GM12878 (cell line): ENCODE measurements around the gene ARMC10. TPM values are rescaled to one million over a fixed set of nuclear protein-coding genes. Genes with fewer than 3 reads are reported as not detected.
A peak's percentile ranks its signal among the peaks of the same experiment; 100 is the strongest.

Source experiments
- ATAC-seq: fragments of 200-7000 bp; cut with Tn5 transposase; 3 replicates; pipeline ENCODE4 v1.9.1; 2020; ENCODE audit warnings: mild to moderate bottlenecking, moderate library complexity
- BruUV-seq: library from RNA; stranded (reverse); fragments of 400-500 nt; replicated peaks from 2 replicates; lab custom pipeline; 2021; lab: Mats Ljungman, UMichigan
- CTCF ChIA-PET: fragments of 300-600 bp; sonication (Branson Sonifier 250); formaldehyde crosslinking; extraction: SDS; loops from one replicate; lab custom pipeline; 2021; ENCODE audit warnings: inconsistent platforms; lab: Yijun Ruan, JAX
- POLR2A ChIA-PET: fragments of 350-600 bp; formaldehyde crosslinking; extraction: SDS; loops from one replicate; lab custom pipeline; 2021; ENCODE audit warnings: inconsistent platforms; lab: Charles Lee
- RAD21 ChIA-PET: fragments of 300-600 bp; sonication (Branson Sonifier 250); formaldehyde crosslinking; loops from one replicate; lab custom pipeline; 2023; ENCODE audit warnings: antibody characterized with exemption; ENCODE audit not compliant: unreplicated experiment; lab: Charles Lee
- SMC1A ChIA-PET: fragments of 300-600 bp; sonication (Branson Sonifier 250); formaldehyde crosslinking; loops from one replicate; lab custom pipeline; 2023; ENCODE audit not compliant: unreplicated experiment, uncharacterized antibody; lab: Charles Lee
- DNase-seq: peaks from one replicate; pipeline ENCODE4 v3.0.0-alpha.2; 2011; ENCODE audit warnings: low read depth, low spot score
- FAIRE-seq: peaks from 3 replicates; lab custom pipeline; 2011; peaks lifted over from hg19 to GRCh38; lab: Jason Lieb, UNC
- H2AFZ ChIP-seq: 2 replicates; pipeline ENCODE4 v1.6.0; 2011; ENCODE audit warnings: low read depth, low read length, control low read depth; ENCODE audit not compliant: control insufficient read depth
- H3K27ac ChIP-seq: 2 replicates; pipeline ENCODE4 v1.5.1; 2011; ENCODE audit warnings: control low read depth; ENCODE audit not compliant: control insufficient read depth, insufficient read depth
- H3K27me3 ChIP-seq, 2 experiments: replicated peaks in 1 of 2; 2 replicates each; pipeline versions ENCODE4 v1.6.0 to v1.6.1; 2011; ENCODE audit warnings: low read length in 1 of 2; ENCODE audit not compliant: control insufficient read depth in 2 of 2, insufficient read depth in 2 of 2
- H3K36me3 ChIP-seq, 2 experiments: 2 replicates each; pipeline ENCODE4 v1.5.1; 2011; ENCODE audit warnings: low read length in 1 of 2; ENCODE audit not compliant: control insufficient read depth in 2 of 2, insufficient read depth in 2 of 2
- H3K4me1 ChIP-seq: 2 replicates; pipeline ENCODE4 v1.6.1; 2011; ENCODE audit warnings: mild to moderate bottlenecking, low read length, moderate library complexity, mixed read lengths; ENCODE audit not compliant: control insufficient read depth, insufficient read depth
- H3K4me2 ChIP-seq: 2 replicates; pipeline ENCODE4 v1.6.0; 2011; ENCODE audit warnings: control low read depth; ENCODE audit not compliant: control insufficient read depth, insufficient read depth
- H3K4me3 ChIP-seq: fragments of 200-600 bp; sonication (generic); 2 replicates; pipeline ENCODE4 v1.5.1; 2016
- H3K79me2 ChIP-seq: 2 replicates; pipeline ENCODE4 v1.6.0; 2011; ENCODE audit warnings: low read length; ENCODE audit not compliant: control insufficient read depth, insufficient read depth
- H3K9ac ChIP-seq: 2 replicates; pipeline ENCODE4 v1.8.0; 2011; ENCODE audit warnings: low read length, control low read depth, mixed read lengths; ENCODE audit not compliant: control insufficient read depth, insufficient read depth
- H3K9me3 ChIP-seq: replicated peaks from 3 replicates; pipeline ENCODE4 v1.5.1; 2011; ENCODE audit warnings: mild to moderate bottlenecking, low read length; ENCODE audit not compliant: control insufficient read depth, insufficient read depth
- H4K20me1 ChIP-seq: 2 replicates; pipeline ENCODE4 v1.6.0; 2011; ENCODE audit not compliant: control insufficient read depth, insufficient read depth
- EGR1 ChIP-seq, 2 experiments: IDR thresholded peaks; 1 replicate in 1 of 2; 2 replicates in 1 of 2; pipeline ENCODE4 v1.6.1; 2011 to 2012; ENCODE audit warnings: low read depth in 2 of 2, low read length in 2 of 2, borderline replicate concordance in 1 of 2, mild to moderate bottlenecking in 1 of 2, moderate library complexity in 1 of 2
- POU2F2 ChIP-seq: IDR thresholded peaks from 3 replicates; pipeline ENCODE4 v1.6.1; 2011; ENCODE audit warnings: low read depth, mild to moderate bottlenecking, low read length, borderline replicate concordance
- WGBS: methylation state at CpG from one replicate; pipeline ENCODE4 v1.1.6; 2016; ENCODE audit warnings: low lambda C conversion rate; ENCODE audit not compliant: insufficient replicate concordance, insufficient coverage; ENCODE audit errors: missing lambda C conversion rate; 5-methylcytosine and 5-hydroxymethylcytosine counted together
- in situ Hi-C: fragments of 300-500 bp; cut with MboI; formaldehyde crosslinking; loops from 9 replicates; pipeline ENCODE4 v1.14.3; 2018; ENCODE audit warnings: mixed read lengths
- intact Hi-C: fragments of 100-400 bp; cut with micrococcal nuclease; formaldehyde crosslinking; loops from one replicate; pipeline ENCODE4 v1.14.2; 2022; ENCODE audit not compliant: unreplicated experiment
- polyA plus RNA-seq, 11 experiments: library from polyadenylated mRNA; depleted of rRNA in 4 of 11; unstranded in 6 of 11; stranded (reverse) in 5 of 11; fragments of >200 nt; fragmentation: Nextera tagmentation in 4 of 11; fragmentation: Illumina TruSeq in 1 of 11; extraction: Ambion mirVana in 4 of 11; extraction: Trizol in 1 of 11; gene quantifications; 1 replicate in 1 of 11; 2 replicates in 10 of 11; pipeline versions ENCODE4 v1.2.1 to v1.2.3, GENCODE V29; 2011 to 2016; ENCODE audit warnings: inconsistent platforms in 2 of 11, missing spikeins in 2 of 11, low read depth in 1 of 11
- total RNA-seq, 4 experiments: library from RNA; depleted of rRNA in 3 of 4; stranded (reverse); fragments of >200 nt in 3 of 4; fragmentation: Illumina TruSeq in 1 of 4; extraction: Trizol in 1 of 4; gene quantifications; 2 replicates each; pipeline versions ENCODE4 v1.2.1 to v1.2.3, GENCODE V29; 2013 to 2021
- TF ChIP-seq, protein P1 (sequence below): fragments of 450-650 bp; IDR thresholded peaks from 2 replicates; pipeline ENCODE4 v1.6.1; 2017; ENCODE audit warnings: mild to moderate bottlenecking, low read depth, inconsistent platforms; ENCODE audit not compliant: poor library complexity, severe bottlenecking

The ARMC10 gene
- total and polyA plus RNA-seq, 10 of the 15 experiments (the other 5 are each of a cell fraction or from before 2014, with no cell fraction given): 7.0 to 38.2 (median 24.1) TPM

DNA sequence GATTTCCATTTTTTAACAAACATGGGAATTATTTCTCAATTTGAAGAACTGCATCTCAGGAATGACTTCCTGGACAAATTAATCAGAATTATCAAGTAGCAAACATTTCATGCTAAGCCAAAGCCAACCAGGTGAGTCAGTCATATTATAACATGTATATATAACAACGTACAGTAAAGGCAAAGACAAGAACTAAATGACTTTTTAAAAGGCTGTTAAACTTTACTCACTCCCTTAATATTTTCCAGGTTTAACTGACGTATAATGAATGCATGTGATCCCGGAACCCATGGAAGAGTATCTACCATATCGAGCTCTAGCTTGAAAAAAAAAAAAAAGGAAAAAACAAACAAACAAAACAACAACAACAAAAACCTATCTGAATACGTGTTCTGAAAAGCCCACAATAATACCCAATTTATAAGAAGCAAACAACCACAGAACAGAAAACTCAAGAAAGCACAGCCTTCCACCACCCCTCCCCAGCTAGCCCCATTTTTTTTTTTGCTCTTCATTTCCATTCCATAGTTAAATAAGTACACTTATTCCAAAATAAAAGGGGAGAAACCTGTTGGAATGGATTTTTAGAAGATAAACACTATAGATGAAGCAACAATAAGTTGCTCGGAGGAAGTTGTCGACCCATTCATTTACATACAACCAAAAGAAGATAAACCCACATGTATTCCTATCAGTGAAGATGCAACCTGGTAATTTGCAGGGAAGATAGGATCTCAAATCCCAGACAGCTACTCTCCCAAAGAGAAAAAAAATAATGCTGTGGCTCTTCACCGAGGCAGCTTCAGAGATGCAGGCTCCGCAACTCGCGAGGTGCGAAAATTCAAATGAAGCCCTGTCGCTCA lies 73.4 kb downstream of the ARMC10 start:
- Histone ChIP-seq H3K79me2 (peaks cover 35% of the 10 kb centered on the region), H3K9me3 (no peaks in the 10 kb centered on the region), H3K9ac (peak overlapping the region; percentile 97), H3K27ac (peak overlapping the region; percentile 98), H3K4me3 (peak overlapping the region; percentile 73), H3K4me2 (peak overlapping the region; percentile 70), H2AFZ (peak overlapping the region; percentile 97), H3K36me3 (no peaks in the 10 kb centered on the region), H4K20me1 (no peaks in the 10 kb centered on the region), H3K4me1 (peaks cover 3% of the 10 kb centered on the region; the same call in 1 of the 2 replicates), H3K27me3 (no peaks in the 10 kb centered on the region)
- intact Hi-C loops (loop anchor here (2.0 to 10.0 kb wide), 3 partner anchors 74 to 196 kb away; partner anchors contain the start of genes ARMC10, DNAJC2, FBXL13 and PSMC2), in situ Hi-C loops (no loop called here)
- POLR2A ChIA-PET: interaction anchor here (0.9 to 3.2 kb wide), 2 partner anchors 10 to 73 kb away, joined by 3 to 17 read pairs; partner anchors contain the start of genes ARMC10 and FBXL13
- CTCF ChIA-PET: interaction anchor here (0.7 kb wide), 1 partner anchor 73 kb away, joined by 4 read pairs; the partner anchor contains the start of gene ARMC10
- RAD21 ChIA-PET: interaction anchor here (0.6 to 2.8 kb wide), 3 partner anchors 73 to 1836 kb away, joined by 3 to 15 read pairs (median 5); partner anchors contain the start of genes ARMC10 and FBXL13
- SMC1A ChIA-PET: interaction anchor here (1.3 kb wide), 1 partner anchor 73 kb away, joined by 4 read pairs; the partner anchor contains the start of gene ARMC10
- ATAC-seq (no peak), FAIRE-seq (no peak), DNase-seq (peak; percentile 19)
- WGBS: 4% methylated on average over 13 of the region's 13 CpGs
- BruUV-seq: TSS peak; percentile 56
- TF ChIP-seq POU2F2 (0 out of 3 replicates have a peak, but pooled peaks have one; percentile 15), EGR1 (IDR thresholded peaks at IDR 0.05; ENCODE audit: borderline replicate concordance in 1 of 2, low read depth in 2 of 2, low read length in 2 of 2) (no peak)
- TF ChIP-seq, protein P1, sequence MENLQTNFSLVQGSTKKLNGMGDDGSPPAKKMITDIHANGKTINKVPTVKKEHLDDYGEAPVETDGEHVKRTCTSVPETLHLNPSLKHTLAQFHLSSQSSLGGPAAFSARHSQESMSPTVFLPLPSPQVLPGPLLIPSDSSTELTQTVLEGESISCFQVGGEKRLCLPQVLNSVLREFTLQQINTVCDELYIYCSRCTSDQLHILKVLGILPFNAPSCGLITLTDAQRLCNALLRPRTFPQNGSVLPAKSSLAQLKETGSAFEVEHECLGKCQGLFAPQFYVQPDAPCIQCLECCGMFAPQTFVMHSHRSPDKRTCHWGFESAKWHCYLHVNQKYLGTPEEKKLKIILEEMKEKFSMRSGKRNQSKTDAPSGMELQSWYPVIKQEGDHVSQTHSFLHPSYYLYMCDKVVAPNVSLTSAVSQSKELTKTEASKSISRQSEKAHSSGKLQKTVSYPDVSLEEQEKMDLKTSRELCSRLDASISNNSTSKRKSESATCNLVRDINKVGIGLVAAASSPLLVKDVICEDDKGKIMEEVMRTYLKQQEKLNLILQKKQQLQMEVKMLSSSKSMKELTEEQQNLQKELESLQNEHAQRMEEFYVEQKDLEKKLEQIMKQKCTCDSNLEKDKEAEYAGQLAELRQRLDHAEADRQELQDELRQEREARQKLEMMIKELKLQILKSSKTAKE: peak; percentile 30

Other genes starting within 250 kb of the ARMC10 start
- gene LRRC17, start 162.1 kb upstream of the ARMC10 start, total RNA-seq (2014; rRNA removed): 0.11 TPM in 1 of 2 replicates, not detected in the other
- 0.09 and 0.13 TPM in 2 replicates for gene LRRC17, start 162.1 kb upstream of the ARMC10 start, total RNA-seq (2014; rRNA removed; fragmentation: Illumina TruSeq; extraction: Trizol)
- 0.19 TPM in 1 of 2 replicates, not detected in the other for gene LRRC17, start 162.1 kb upstream of the ARMC10 start, total RNA-seq (2021)
- 0.31 and 0.59 TPM in 2 replicates for gene LRRC17, start 162.1 kb upstream of the ARMC10 start, polyA plus RNA-seq (2011; rRNA removed)
- 0.06 and 0.11 TPM in 2 replicates for gene LRRC17, start 162.1 kb upstream of the ARMC10 start, polyA plus RNA-seq (2014; fragmentation: Illumina TruSeq; extraction: Trizol)
- gene LRRC17, start 162.1 kb upstream of the ARMC10 start, polyA plus RNA-seq (2014; fragmentation: Nextera tagmentation; extraction: Ambion mirVana): not detected
- gene LRRC17, start 162.1 kb upstream of the ARMC10 start, polyA plus RNA-seq (2014; rRNA removed): 0.10 TPM in 1 of 2 replicates, not detected in the other
- under 1 TPM in 1 of 2 experiments, not detected in 1; 0.08 TPM for gene LRRC17, start 162.1 kb upstream of the ARMC10 start, polyA plus RNA-seq (2016; fragmentation: Nextera tagmentation; extraction: Ambion mirVana)
- 0.05 and 0.11 TPM in 2 replicates for gene FBXL13, start 344 bp upstream of the ARMC10 start, total RNA-seq (2014; rRNA removed)
- gene FBXL13, start 344 bp upstream of the ARMC10 start, total RNA-seq (2014; rRNA removed; fragmentation: Illumina TruSeq; extraction: Trizol): 0.37 and 0.40 TPM in 2 replicates
- 0.16 and 0.95 TPM in 2 replicates for gene FBXL13, start 344 bp upstream of the ARMC10 start, total RNA-seq (2021)
- 0.64 and 1.8 TPM in 2 replicates for gene FBXL13, start 344 bp upstream of the ARMC10 start, polyA plus RNA-seq (2011; rRNA removed)
- 0.16 and 0.63 TPM in 2 replicates for gene FBXL13, start 344 bp upstream of the ARMC10 start, polyA plus RNA-seq (2014; fragmentation: Illumina TruSeq; extraction: Trizol)
- gene FBXL13, start 344 bp upstream of the ARMC10 start, polyA plus RNA-seq (2014; fragmentation: Nextera tagmentation; extraction: Ambion mirVana): under 1 TPM; 0.08 to 0.16 TPM
- 0.22 TPM in 1 of 2 replicates, not detected in the other for gene FBXL13, start 344 bp upstream of the ARMC10 start, polyA plus RNA-seq (2014; rRNA removed)
- under 1 TPM in 1 of 2 experiments, not detected in 1; 0.40 TPM for gene FBXL13, start 344 bp upstream of the ARMC10 start, polyA plus RNA-seq (2016; fragmentation: Nextera tagmentation; extraction: Ambion mirVana)
- gene NAPEPLD, start 74.0 kb downstream of the ARMC10 start, total RNA-seq (2014; rRNA removed): 7.9 and 8.8 TPM in 2 replicates
- 7.3 and 7.6 TPM in 2 replicates for gene NAPEPLD, start 74.0 kb downstream of the ARMC10 start, total RNA-seq (2014; rRNA removed; fragmentation: Illumina TruSeq; extraction: Trizol)
- 8.2 and 8.7 TPM in 2 replicates for gene NAPEPLD, start 74.0 kb downstream of the ARMC10 start, total RNA-seq (2021)
- gene NAPEPLD, start 74.0 kb downstream of the ARMC10 start, polyA plus RNA-seq (2011; rRNA removed): 11.8 and 15.5 TPM in 2 replicates
- gene NAPEPLD, start 74.0 kb downstream of the ARMC10 start, polyA plus RNA-seq (2014; fragmentation: Illumina TruSeq; extraction: Trizol): 10.3 and 12.4 TPM in 2 replicates
- 1 to 10 TPM; 6.0 to 8.5 TPM for gene NAPEPLD, start 74.0 kb downstream of the ARMC10 start, polyA plus RNA-seq (2014; fragmentation: Nextera tagmentation; extraction: Ambion mirVana)
- 6.6 and 9.2 TPM in 2 replicates for gene NAPEPLD, start 74.0 kb downstream of the ARMC10 start, polyA plus RNA-seq (2014; rRNA removed)
- gene NAPEPLD, start 74.0 kb downstream of the ARMC10 start, polyA plus RNA-seq (2016; fragmentation: Nextera tagmentation; extraction: Ambion mirVana): 10 to 100 TPM; 13.9 to 16.2 TPM
- 70.3 and 83.1 TPM in 2 replicates for gene PMPCB, start 222.3 kb downstream of the ARMC10 start, total RNA-seq (2014; rRNA removed)
- gene PMPCB, start 222.3 kb downstream of the ARMC10 start, total RNA-seq (2014; rRNA removed; fragmentation: Illumina TruSeq; extraction: Trizol): 91.0 and 93.3 TPM in 2 replicates
- 80.6 and 84.1 TPM in 2 replicates for gene PMPCB, start 222.3 kb downstream of the ARMC10 start, total RNA-seq (2021)
- 136 and 199 TPM in 2 replicates for gene PMPCB, start 222.3 kb downstream of the ARMC10 start, polyA plus RNA-seq (2011; rRNA removed)
- 101 and 140 TPM in 2 replicates for gene PMPCB, start 222.3 kb downstream of the ARMC10 start, polyA plus RNA-seq (2014; fragmentation: Illumina TruSeq; extraction: Trizol)
- 100 to 1,000 TPM; 150 to 163 TPM for gene PMPCB, start 222.3 kb downstream of the ARMC10 start, polyA plus RNA-seq (2014; fragmentation: Nextera tagmentation; extraction: Ambion mirVana)
- 70.2 and 81.1 TPM in 2 replicates for gene PMPCB, start 222.3 kb downstream of the ARMC10 start, polyA plus RNA-seq (2014; rRNA removed)
- 100 to 1,000 TPM; 103 to 105 TPM for gene PMPCB, start 222.3 kb downstream of the ARMC10 start, polyA plus RNA-seq (2016; fragmentation: Nextera tagmentation; extraction: Ambion mirVana)